ENCODE measurements around the gene DNAH3.

DNA sequence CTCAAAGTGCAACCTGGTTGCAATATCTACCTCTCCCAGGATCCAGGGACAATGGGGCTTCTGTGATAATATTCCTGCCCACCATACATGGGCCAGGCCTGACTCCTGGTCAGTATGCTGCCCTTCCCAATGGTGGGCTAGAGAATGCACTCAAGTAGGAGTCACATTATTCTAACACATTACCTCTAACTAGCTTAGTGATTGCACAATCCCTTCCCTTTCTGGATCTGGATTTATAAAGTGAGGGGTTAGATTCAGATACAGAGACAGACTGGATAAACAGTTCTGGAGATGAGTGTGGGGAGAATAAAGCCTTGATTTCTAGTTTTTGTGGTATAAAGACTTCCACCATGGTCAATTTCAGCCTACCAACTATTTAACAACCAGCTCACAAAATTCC, 217.1 kb downstream of the DNAH3 start:
- TF ChIP-seq EZH2 (IDR thresholded peaks at IDR 0.05; ENCODE audit: insufficient read depth, poor library complexity, severe bottlenecking), result no peak
- no peak for TF ChIP-seq EZH2phosphoT487 (IDR thresholded peaks at IDR 0.05; ENCODE audit: insufficient read depth, low read depth)

Data from GM23248 (cell line).